HG02798 (cell line): ENCODE data around the gene DGKZ.

ENCODE experiments used
- ATAC-seq: cut with Tn5 transposase; IDR thresholded peaks from one replicate; pipeline ENCODE4 v1.9.1; 2021; ENCODE audit warnings: mild to moderate bottlenecking; ENCODE audit not compliant: unreplicated experiment, poor library complexity

DGKZ gene

DNA sequence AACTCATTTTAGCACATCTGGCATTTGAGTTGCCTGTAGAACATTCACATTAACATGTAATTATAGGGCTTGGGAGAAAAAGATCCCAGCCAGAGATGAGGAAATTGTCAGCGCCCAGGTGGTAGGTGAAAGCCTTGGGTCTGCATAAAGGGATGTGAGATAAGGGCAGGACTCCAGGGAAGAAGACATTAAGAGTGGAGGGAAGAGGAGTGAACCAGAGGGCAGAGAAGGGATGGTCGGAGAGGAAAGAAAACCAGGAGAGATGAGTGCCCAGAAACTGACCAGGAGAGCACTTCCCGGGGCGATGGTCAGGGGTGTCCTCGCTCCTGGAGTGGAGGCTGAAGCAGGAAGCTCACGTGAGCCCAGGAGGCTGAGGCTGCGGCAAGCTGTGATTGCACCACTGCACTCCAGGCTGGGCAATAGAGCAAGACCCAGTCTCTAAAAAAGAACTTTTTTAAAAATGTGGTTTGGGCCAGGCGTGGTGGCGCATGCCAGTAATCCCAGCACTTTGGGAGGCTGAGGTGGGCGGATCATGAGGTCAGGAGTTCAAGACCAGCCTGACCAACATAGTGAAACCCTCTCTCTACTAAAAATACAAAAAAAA lies 20.3 kb upstream of the DGKZ start:
- no peak for ATAC-seq

DNA sequence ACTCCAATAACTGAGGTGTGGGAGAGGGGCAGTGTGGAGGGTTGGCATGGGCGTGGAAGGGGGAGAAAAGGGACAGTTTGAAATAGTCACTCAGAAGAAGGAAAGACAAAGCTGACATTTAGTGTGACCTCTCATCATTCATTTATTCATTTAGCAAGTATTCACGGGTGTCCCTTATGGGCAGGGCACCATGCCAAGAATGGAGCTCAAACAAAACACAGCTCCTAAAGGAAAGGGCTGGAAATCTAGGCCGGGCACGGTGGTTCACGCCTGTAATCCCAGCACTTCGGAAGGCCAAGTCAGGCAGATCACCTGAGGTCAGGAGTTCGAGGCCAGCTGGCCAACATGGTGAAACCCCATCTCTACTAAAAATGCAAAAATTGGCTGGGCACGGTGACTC lies 19.4 kb upstream of the DGKZ start:
- no peak for ATAC-seq

DNA sequence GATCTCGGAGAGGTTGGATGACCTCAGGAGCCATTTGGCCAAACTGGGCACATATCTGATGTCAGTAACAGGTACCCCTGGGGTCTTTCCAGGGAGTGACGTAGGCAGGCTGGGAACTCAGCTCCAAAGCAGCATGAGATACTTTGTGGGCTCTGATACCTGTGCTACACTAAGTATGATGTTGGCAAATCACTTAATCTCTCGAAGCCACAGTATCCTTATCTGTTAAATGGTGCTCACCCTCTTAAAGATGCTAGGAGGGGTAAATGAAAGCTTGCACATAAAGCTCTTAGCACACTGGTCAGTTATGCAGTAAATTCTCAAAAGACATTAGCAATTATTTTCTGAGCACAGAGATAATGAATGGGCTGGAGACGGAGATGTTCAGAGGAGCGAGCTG lies 17.1 kb upstream of the DGKZ start:
- no peak for ATAC-seq

DNA sequence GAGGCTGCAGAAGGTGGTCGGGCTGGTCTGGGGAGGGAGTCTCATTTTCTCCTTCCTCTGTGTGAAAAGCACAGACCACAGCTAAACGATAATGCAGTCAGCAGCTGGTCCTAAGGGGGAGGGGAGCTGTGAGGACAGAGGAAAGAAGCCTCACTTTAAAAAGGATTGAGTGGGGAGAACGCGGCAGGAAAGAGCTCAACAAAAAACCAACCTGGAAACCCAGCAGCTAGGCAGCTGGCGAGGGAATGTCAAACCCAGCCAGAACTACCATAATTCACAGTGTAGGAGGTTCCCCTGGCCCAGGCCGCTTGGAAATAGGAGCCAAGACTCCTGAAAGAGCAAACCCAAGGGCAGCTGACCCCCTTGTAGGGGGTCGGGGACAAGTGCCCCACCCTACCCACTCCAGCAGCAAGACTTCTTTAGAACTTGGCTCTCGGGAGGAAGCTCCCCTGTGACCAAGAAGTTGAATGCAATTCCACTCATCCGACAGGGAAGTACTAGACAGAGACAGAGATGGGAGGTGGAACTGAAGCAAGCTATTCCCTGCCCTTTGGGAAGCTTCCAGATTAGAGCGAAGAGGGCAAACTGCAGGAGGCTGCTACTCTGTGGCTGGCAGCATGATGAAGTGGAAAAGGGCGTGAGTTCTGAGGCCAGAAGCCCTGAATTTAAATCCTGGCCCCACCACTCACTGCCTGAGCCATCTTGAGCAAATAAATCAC lies 16.5 kb upstream of the DGKZ start:
- no peak for ATAC-seq

DNA sequence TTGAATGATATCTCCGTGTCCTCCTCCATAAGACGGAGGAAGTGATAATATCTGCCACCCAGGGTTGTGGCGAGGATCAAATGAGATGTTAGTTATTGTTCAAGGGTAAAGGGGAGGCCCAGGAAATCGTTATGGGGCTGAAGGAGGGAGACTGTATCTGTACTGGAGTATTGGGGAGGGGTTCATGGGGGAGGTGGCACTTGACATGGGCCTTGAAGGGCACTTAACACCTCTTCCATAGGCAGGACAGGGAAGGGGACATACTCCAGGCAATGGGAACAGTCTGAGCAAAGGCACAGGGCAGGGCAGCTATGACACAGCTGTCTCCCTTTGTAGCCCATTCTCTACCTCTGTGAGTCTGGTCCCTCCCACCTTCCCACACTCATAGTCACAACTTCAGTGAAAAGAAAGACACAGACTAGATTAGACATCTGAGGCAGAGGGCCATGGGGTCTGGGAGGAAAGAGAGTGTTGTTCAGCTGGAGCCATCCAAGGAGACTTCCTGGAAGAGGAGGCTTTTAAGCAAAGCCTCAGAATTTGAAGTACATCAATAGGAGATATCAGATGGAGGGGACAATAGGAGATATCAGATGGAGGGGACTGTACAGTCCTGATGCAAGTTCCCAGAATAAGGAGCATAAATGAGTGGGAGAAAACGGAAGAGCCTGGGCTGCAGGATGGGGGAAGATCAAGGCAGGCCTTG lies 15.8 kb upstream of the DGKZ start:
- no peak for ATAC-seq

DNA sequence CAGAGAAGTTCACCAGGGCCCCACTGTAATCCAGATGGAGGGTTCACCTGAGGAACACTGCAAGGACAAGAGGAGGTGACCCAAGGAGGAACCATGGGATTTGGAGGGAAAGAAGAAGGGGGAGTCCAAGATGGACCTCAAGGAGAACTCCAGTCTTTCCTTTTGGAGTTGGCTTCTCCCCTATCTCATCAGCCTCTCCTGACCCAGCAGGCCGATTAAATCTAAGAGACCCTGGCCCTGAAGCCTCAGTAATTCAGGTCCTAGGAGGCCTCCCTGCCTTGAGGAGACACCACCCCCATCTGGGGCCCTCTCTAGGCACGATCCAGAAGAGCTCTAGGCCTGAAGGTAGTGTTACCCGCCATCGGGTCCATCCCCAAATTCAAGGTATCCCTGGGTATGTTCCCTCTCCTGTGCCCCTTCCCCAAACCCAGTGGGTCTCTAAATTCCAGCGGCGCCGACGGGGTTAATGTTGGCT lies 15.1 kb upstream of the DGKZ start:
- ATAC-seq: no peak

DNA sequence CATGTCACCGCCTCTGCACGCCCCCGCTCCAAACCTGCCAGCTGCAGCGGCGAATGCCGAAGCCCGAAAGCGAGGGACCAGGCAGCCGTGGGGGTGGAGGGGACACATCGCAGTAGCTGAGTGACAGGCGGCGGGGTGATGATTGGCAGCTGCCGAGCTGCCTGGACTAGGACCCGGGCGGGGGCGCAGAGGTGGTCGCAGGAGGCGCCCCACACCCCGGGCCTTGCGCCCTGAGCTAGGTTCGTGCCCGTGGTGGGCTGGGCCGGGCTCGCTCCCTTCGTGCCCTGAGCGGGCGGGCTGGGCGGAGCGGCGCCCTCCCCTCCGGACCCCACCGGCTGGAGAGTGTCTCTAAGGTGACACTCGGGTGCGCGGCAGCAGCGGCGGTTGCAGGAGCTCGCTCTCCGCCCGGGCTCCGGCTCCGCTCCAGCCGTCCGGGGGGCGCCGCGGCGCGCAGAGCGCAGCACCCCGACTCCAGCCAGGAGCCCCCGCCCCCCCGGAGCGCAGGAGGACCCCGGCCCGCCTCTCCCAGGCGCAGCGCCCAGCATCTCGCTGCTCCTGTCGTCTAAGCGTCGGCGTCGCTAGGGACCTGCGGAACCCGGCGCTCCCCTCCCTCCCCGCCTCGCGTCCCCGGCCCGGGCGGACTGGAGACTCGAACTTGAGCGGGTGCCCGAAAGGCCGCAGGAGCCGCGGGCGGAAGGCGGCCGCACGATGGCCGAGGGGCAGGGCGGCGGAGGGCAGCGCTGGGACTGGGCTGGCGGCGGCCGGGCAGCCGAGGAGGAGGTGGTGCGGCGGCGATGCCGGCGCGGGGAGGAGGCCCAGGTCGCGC lies 14.5 kb upstream of the DGKZ start:
- ATAC-seq: no peak

DNA sequence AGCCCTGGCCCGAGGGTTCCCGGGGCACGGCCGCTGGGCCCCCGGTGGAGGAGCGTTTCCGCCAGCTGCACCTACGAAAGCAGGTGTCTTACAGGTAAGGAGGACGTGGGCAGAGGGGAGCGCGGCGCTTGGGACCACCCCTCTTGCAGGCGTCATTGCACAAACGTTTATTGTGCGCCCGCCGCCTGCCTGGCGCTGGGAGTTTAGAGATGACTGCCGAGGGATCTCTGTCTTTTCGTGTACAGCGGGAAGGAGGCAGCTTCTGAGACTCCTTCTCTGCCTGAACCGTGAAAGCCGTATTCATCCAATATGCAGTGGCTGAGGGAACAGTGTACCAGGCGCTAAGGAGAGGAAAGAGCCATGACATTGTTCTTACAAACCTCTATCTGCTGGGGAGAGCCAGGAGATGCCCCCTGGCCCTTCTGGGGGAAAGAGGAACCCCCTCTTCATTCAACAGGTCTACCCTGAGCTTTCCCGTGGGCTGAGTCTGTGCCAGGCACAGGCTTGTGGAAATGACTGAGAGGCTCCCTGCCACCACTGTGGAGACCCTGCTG lies 13.8 kb upstream of the DGKZ start:
- ATAC-seq: no peak

DNA sequence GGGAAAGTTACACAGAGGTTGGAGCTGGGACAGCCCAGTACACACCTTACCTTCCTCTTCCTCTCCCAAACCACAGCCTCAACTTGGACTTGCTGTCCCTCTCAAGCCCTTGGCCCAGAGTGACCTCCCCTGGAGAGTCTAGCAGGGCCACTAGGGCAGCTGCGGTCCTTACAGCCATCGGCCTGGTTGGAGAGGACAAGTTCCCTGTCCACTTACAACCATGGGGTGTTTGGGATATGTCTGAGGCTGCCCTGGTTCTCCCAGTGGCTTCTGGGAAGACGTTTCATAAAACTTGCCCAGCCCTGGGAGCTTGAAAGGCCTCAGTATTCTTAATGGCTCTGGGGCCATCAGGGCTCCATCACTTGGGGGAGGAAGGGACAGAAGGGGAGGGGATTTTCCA lies 13.1 kb upstream of the DGKZ start:
- ATAC-seq: no peak

DNA sequence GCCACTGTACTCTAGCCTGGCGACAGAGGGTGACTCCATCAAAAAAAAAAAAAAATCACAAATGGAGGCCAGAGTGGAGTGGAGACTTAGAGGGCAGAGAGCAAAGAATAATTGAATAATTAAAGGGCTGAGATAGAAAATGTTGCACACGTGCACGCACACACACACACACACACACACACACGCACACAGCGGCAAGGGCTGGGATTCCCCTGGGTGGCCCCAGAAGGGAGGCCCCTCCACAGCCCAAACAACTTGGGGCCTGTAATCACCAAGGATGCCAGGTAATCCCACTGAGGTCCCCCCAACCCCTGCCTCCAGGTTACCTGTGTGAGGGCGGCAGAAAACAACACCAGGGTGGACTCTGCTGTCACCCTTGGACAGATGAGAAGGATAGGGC lies 12.0 kb upstream of the DGKZ start:
- no peak for ATAC-seq

DNA sequence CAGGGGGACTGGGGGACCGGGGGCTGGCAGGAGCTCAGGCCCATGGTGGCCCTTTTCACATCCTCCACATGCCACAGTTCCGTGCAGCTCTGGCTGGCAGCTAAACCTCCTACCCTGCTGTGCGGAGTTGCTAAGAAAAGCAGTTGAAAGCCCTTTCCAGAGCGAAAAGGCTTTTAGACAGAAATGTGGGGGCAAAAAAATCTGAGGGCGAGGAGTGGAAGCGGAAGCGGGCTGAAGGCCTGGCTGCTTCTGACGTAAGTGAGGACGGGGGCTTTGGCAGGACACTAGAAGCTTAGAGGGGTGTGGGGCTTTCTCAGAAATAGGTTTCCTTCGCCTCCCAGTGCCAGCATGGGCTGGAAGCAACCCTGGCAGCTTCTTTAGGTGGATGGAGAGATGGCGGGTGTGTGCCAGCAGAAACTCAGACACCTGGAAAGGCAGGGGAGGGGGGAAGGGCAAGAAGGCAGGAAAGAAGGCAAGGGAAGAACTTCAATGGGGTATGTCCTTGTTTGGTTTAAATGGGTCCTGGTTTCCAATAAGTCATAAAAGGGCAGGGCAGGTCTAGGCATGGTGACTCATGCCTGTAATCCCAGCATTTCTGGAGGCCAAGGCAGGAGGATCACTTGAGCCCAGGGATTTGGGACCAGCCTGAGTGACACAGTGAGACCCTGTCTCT lies 11.2 kb upstream of the DGKZ start:
- no peak for ATAC-seq

DNA sequence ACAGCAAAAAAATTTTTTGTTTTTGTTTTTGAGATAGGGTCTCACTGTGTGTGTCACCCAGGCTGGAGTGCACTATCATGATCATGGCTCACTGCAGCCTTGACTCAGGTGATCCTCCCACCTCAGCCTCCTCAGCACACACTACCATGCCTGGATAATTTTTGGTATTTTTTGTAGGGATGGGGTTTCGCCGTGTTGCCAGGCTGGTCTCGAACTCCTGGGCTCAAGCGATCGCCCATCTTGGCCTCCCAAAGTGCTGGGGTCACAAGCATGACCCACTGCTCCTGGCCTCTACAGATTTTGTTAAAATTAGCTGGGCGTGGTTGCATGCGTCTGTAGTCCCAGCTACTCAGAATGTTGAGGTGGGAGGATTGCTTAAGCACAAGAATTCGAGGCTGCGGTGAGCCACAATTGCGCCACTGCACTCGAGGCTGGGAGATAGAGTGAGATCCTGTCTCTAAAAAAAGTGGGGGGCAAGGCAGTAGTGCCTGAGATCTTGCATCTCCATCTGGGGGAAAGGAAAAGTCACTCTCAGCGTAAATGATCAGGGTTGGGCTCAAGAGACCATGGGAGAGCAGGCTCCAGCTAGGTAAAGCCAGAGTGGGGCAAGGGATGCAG lies 10.6 kb upstream of the DGKZ start:
- ATAC-seq: no peak

DNA sequence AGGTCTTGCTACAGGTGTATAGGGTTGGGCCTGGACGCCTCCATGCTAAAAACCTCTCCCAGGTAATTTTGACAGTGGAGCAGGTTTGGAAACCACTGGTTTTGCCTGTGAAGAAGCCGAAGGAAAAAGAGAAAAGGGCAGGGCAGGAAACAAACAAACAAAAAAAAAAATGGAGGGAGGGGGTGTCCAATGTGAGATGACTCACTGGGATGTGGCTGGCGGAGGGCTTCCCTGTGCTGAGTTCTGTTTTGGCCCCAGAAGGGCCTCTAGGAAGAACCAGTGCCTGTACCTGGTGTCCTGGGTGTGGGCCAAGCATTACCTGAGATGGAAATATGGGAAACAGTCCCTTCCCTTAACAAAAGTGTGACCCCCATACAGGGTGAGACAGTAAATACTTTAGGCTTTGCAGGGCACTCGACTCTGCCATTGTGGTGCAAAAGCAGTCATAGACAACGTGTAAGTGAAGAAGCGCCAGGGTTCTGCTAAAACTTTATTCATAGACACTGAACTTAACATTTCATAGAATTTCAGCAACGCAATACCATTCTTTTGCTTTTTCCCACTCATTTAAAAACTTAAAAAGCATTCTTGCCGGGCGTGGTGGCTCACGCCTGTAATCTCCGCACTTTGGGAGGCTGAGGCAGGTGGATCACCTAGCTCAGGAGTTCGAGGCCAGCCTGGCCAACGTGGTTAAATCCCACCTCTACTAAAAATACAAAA lies 9.5 kb upstream of the DGKZ start:
- no peak for ATAC-seq

DNA sequence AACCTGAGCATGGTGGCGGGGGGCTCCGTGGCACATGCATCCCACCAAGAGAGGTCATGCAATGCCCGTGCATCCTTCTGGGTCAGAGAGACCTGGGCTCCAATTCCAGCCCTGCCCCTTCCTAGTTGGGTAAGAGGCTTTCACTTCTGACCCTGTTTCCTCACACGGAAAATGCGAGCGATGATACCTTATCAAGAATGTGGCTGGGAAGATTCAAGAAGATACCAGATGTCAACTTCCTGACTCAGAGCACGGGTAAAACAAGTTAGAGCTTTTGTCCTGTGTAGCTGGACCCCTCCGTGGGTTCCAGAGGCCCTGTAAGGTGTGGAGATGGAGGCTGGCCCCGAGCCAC lies 8.7 kb upstream of the DGKZ start:
- ATAC-seq: no peak

DNA sequence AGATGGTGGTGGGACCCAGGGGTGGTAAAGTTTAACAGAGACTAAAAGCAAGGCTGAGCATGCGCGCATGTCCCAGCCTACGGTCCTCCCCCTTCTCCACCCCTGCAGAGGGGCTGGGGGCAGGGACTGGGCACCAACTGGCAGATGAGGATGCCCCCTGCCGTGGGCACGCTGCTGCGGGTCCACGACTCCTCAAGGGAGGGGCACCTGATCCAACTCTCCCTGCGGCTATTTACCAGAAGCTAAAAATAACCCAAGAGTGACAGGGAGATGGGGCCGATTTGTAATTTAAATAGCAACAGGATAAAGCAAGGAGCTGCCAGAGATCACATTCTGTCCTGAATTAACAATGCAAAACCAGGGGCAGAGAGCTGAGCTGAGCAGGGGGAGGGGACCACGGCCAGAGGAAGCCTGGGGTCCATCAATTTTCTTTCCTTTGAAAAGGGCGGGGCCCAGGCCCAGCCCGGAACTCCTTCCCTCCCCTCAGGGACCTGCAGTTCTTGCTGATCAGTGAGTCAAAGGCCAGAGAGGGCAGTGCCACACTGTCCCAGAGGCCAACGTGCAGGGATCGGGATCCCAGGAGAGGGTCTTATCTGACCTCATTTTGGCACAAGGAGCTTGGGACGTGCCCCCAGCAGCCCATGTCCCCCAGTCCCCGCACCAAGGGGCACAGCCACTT lies 8.1 kb upstream of the DGKZ start:
- ATAC-seq: no peak

DNA sequence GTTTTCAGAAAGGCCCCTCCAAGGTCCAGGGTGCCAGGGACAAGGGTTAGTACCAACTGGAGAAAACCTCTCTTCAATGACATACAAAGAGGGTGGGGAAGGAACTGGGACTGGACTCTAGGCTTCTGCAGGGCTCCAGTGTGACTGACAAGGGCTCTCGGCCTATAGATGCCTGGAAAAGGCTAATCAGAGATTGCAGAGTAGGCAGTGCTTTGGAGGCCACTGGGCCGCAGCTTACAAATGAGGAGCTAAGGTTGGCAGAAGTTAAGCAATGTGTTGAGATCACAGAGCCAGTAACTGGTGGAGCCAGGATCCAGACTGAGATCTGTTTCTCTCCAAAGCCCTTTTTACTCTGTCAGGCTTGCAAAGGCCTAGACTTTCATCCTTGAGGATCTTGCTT lies 7.4 kb upstream of the DGKZ start:
- ATAC-seq: no peak

DNA sequence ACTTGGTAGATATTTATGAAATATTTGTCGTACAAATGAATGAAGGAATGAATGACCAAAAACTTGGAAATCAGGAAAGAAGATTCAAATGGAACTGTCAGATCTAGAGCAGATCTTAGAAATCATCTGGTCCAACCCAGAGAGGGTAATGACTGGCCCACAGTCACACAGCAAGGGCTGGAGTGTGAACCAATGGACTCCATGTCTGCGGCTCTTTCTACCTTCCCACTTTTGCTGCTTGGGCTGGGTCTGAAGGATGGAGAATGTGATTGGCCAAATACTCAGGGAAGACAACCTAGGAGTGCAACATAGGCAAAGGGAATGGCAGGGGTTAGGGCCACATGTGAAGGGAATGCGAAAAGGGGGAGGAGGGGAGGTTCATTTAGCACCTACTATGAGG lies 5.8 kb upstream of the DGKZ start:
- ATAC-seq: no peak

DNA sequence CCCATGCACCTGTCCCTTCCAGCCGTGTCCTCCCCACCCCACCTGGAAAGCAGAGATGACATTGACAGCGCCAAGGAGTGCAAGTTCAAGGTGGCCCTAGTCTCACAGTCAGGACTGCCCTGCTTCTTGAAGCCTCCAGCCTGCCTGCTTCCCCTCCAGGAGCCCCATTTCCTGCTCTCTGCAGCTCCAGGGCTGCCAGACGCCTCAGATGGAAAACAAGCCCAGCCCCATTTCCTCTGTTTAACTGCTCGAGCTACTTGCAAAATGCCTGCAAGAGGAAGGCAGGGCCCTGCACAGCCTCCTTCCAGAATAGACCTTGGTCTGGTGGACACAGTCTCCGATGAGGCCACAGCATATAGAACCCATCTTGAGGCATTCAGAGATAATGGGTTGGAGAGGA lies 5.0 kb upstream of the DGKZ start:
- no peak for ATAC-seq

DNA sequence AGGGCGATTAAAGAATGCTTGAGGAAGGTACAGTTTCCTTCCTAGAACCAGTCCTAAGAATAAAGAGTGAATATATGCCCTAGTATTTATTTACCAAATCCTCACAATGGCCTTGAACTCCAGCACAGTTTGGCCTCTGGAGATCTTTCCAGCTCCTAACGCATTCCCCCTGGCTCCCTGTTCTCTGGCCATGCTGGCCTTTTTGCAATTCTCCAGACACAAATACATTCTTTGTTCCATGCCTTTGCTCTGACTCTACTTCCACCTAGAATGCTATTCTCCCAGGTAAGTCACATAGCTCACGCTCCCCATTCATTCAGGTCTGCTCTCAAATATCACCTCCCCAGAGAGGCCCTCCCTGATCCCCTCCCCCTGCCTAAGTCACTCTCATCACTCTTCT lies 3.7 kb upstream of the DGKZ start:
- no peak for ATAC-seq
